PFSK-1 (cell line): ENCODE measurements around the gene RALB.

Experiments
- POLR2AphosphoS5 ChIP-seq: IDR thresholded peaks from 2 replicates; pipeline ENCODE4 v1.6.1; 2012; ENCODE audit warnings: low read depth, mild to moderate bottlenecking, control low read depth, low read length, moderate library complexity
- REST ChIP-seq, 2 experiments: IDR thresholded peaks; 2 replicates each; pipeline versions ENCODE4 v1.6.1 to v1.8.0; 2011 to 2012; ENCODE audit warnings: low read depth in 2 of 2, low read length in 2 of 2, control low read depth in 1 of 2, inconsistent platforms in 1 of 2, mild to moderate bottlenecking in 1 of 2, moderate library complexity in 1 of 2; ENCODE audit not compliant: insufficient read depth in 1 of 2
- TAF1 ChIP-seq: IDR thresholded peaks from 2 replicates; pipeline ENCODE4 v1.6.1; 2012; ENCODE audit warnings: low read length, control low read depth, borderline replicate concordance; ENCODE audit not compliant: insufficient read depth

- TF ChIP-seq TAF1 (no peak), POLR2AphosphoS5 (no peak), REST (IDR thresholded peaks at IDR 0.05; ENCODE audit: insufficient read depth in 1 of 2, low read depth in 2 of 2, low read length in 2 of 2) (no peak)
Measured at GRCh38 chr2:120238728-120239487, 13.7 kb upstream of the RALB start.
